Neuronal stem cell (in vitro differentiated cells): Measurements from ENCODE around the gene VEPH1.

ENCODE experiments used
- DNase-seq: peaks from one replicate; pipeline ENCODE4 v3.0.0-alpha.2; 2013; ENCODE audit warnings: low spot score
- H2AFZ ChIP-seq: one replicate; pipeline ENCODE4 v1.6.1; 2013; ENCODE audit warnings: mild to moderate bottlenecking, low read length, inconsistent platforms
- H2AK5ac ChIP-seq: 2 replicates; pipeline ENCODE4 v1.6.1; 2013; ENCODE audit warnings: low read depth, mild to moderate bottlenecking, inconsistent platforms, low read length, moderate library complexity, mixed read lengths
- H2BK120ac ChIP-seq: 2 replicates; pipeline ENCODE4 v1.6.1; 2013; ENCODE audit warnings: low read depth, mild to moderate bottlenecking, inconsistent platforms, low read length, moderate library complexity, mixed read lengths
- H2BK12ac ChIP-seq: one replicate; pipeline ENCODE4 v1.6.1; 2013; ENCODE audit warnings: low read length, inconsistent platforms
- H2BK15ac ChIP-seq: 2 replicates; pipeline ENCODE4 v1.6.1; 2013; ENCODE audit warnings: mild to moderate bottlenecking, low read length, inconsistent platforms, mixed read lengths
- H2BK5ac ChIP-seq: one replicate; pipeline ENCODE4 v1.6.1; 2013; ENCODE audit warnings: inconsistent platforms, mild to moderate bottlenecking, low read length, moderate library complexity
- H3K14ac ChIP-seq: one replicate; pipeline ENCODE4 v1.6.1; 2013; ENCODE audit warnings: low read length, inconsistent platforms
- H3K18ac ChIP-seq: 2 replicates; pipeline ENCODE4 v1.6.1; 2013; ENCODE audit warnings: low read length, inconsistent platforms
- H3K23ac ChIP-seq: 2 replicates; pipeline ENCODE4 v1.6.1; 2013; ENCODE audit warnings: low read depth, mild to moderate bottlenecking, mixed read lengths, low read length, inconsistent platforms; ENCODE audit not compliant: poor library complexity
- H3K27ac ChIP-seq: replicated peaks from 3 replicates; pipeline ENCODE4 v1.5.1; 2013; ENCODE audit warnings: low read length, inconsistent platforms
- H3K27me3 ChIP-seq, 3 experiments: 2 replicates each; pipeline ENCODE4 v1.6.1; 2013; ENCODE audit warnings: low read length in 3 of 3, mild to moderate bottlenecking in 2 of 3, inconsistent platforms in 1 of 3, low read depth in 1 of 3, mixed read lengths in 1 of 3, moderate library complexity in 1 of 3; ENCODE audit not compliant: control insufficient read depth in 3 of 3, insufficient read depth in 3 of 3
- H3K36me3 ChIP-seq, 2 donors: replicated peaks in 1 of 2; 2 replicates each; pipeline ENCODE4 v1.6.1; 2013; ENCODE audit warnings: low read length in 2 of 2; ENCODE audit not compliant: control insufficient read depth in 2 of 2, insufficient read depth in 2 of 2
- H3K4ac ChIP-seq: 2 replicates; pipeline ENCODE4 v1.6.1; 2013; ENCODE audit warnings: inconsistent platforms, mild to moderate bottlenecking, low read length, moderate library complexity
- H3K4me1 ChIP-seq, 2 donors: 1 replicate in 1 of 2; 2 replicates in 1 of 2; pipeline ENCODE4 v1.6.1; 2013; ENCODE audit warnings: low read length in 2 of 2, low read depth in 1 of 2; ENCODE audit not compliant: control insufficient read depth in 2 of 2, insufficient read depth in 1 of 2
- H3K4me2 ChIP-seq: one replicate; pipeline ENCODE4 v1.6.1; 2013; ENCODE audit warnings: mild to moderate bottlenecking, low read length, inconsistent platforms; ENCODE audit not compliant: insufficient read depth, poor library complexity, severe bottlenecking
- H3K4me3 ChIP-seq, 2 donors: 2 replicates each; pipeline ENCODE4 v1.5.1; 2013; ENCODE audit warnings: low read length in 2 of 2, mild to moderate bottlenecking in 2 of 2, inconsistent platforms in 1 of 2, moderate library complexity in 1 of 2
- H3K79me1 ChIP-seq: one replicate; pipeline ENCODE4 v1.6.1; 2013; ENCODE audit warnings: low read depth, mild to moderate bottlenecking, inconsistent platforms, low read length, moderate library complexity
- H3K9ac ChIP-seq: one replicate; pipeline ENCODE4 v1.6.1; 2013; ENCODE audit warnings: mild to moderate bottlenecking, low read depth, low read length, inconsistent platforms; ENCODE audit not compliant: poor library complexity
- H3K9me3 ChIP-seq, 2 donors: replicated peaks in 1 of 2; 2 replicates each; pipeline versions ENCODE3 to v1.6.1; 2013; ENCODE audit warnings: low read length in 2 of 2, mild to moderate bottlenecking in 2 of 2, inconsistent platforms in 1 of 2, low read depth in 1 of 2, mixed read lengths in 1 of 2, moderate library complexity in 1 of 2; ENCODE audit not compliant: control insufficient read depth in 2 of 2, insufficient read depth in 1 of 2
- H4K8ac ChIP-seq: one replicate; pipeline ENCODE4 v1.6.1; 2013; ENCODE audit warnings: low read depth, mild to moderate bottlenecking, inconsistent platforms, low read length, moderate library complexity
- H4K91ac ChIP-seq: one replicate; pipeline ENCODE4 v1.6.1; 2013; ENCODE audit warnings: low read length, low read depth, mild to moderate bottlenecking, inconsistent platforms; ENCODE audit not compliant: poor library complexity
- WGBS, 2 donors: extraction: QIAGEN DNeasy Blood & Tissue Kit; methylation state at CpG; one replicate each; pipeline ENCODE4 v1.1.7; 2013; ENCODE audit warnings: missing lambda C conversion rate in 2 of 2, mixed read lengths in 1 of 2; ENCODE audit not compliant: insufficient read length in 2 of 2, insufficient replicate concordance in 1 of 2; ENCODE audit errors: extremely low coverage in 2 of 2; 5-methylcytosine and 5-hydroxymethylcytosine counted together

The VEPH1 gene

GRCh38 chr3:157508461-157508860 is 5.2 kb upstream of the VEPH1 start:
- Histone ChIP-seq H3K9ac (no peak overlapping the region), H3K4me2 (no peak overlapping the region), H2BK5ac (no peak overlapping the region), H3K23ac (no peak overlapping the region), H2BK15ac (no peak overlapping the region), H4K91ac (no peak overlapping the region), H3K4me1 (peaks cover 2 to 5% of the 10 kb centered on the region in 2 donors), H3K36me3 (no peaks in the 10 kb centered on the region), H2BK12ac (no peak overlapping the region), H2BK120ac (no peak overlapping the region), H3K4ac (no peak overlapping the region), H3K9me3 (peaks cover 0 to 2% of the 10 kb centered on the region in 2 donors), H3K18ac (no peak overlapping the region), H3K4me3 (no peak overlapping the region), H3K79me1 (no peaks in the 10 kb centered on the region), H2AFZ (no peak overlapping the region), H3K14ac (no peak overlapping the region), H2AK5ac (no peak overlapping the region), H3K27me3 (no peaks in the 10 kb centered on the region), H4K8ac (no peak overlapping the region), H3K27ac (no peak overlapping the region)
- DNase-seq: no peak
- no CpG with 5 or more reads among the region's 1 CpG for WGBS, 2 donors

GRCh38 chr3:157501863-157502262 is 1.4 kb downstream of the VEPH1 start:
- Histone ChIP-seq H2BK15ac (no peak overlapping the region), H3K4me2 (no peak overlapping the region), H3K27ac (no peak overlapping the region), H2BK12ac (no peak overlapping the region), H3K4me1 (peaks cover 17 to 23% of the 10 kb centered on the region in 2 donors), H4K8ac (no peak overlapping the region), H3K14ac (no peak overlapping the region), H3K23ac (no peak overlapping the region), H3K4me3 (peak overlapping the region in 1 of 2 donors; percentile 45), H2AFZ (peak overlapping the region; percentile 27), H3K27me3 (no peaks in the 10 kb centered on the region), H3K18ac (no peak overlapping the region), H2AK5ac (no peak overlapping the region), H3K9ac (no peak overlapping the region), H2BK5ac (no peak overlapping the region), H3K79me1 (no peaks in the 10 kb centered on the region), H3K9me3 (peaks cover 0 to 2% of the 10 kb centered on the region in 2 donors), H3K4ac (no peak overlapping the region), H2BK120ac (no peak overlapping the region), H3K36me3 (no peaks in the 10 kb centered on the region), H4K91ac (no peak overlapping the region)
- no CpG with 5 or more reads among the region's 4 CpGs for WGBS, 2 donors
- peak; percentile 67 for DNase-seq

- no peak overlapping the region for H3K4me3 ChIP-seq
- no peak for DNase-seq
- H2BK15ac ChIP-seq: no peak overlapping the region
- no peak overlapping the region for H3K4me2 ChIP-seq
- H3K27ac ChIP-seq: no peak overlapping the region
- no peaks in the 10 kb centered on the region for H3K27me3 ChIP-seq
- no peak overlapping the region for H2AFZ ChIP-seq
- H3K36me3 ChIP-seq: peaks cover 0 to under 1% of the 10 kb centered on the region in 2 donors
- H2BK120ac ChIP-seq: no peak overlapping the region
- no peak overlapping the region for H3K9ac ChIP-seq
- no peaks in the 10 kb centered on the region for H3K9me3 ChIP-seq
- WGBS, 2 donors: no CpG with 5 or more reads among the region's 4 CpGs
- H2AK5ac ChIP-seq: no peak overlapping the region
- no peak overlapping the region for H3K4ac ChIP-seq
- H3K79me1 ChIP-seq: no peaks in the 10 kb centered on the region
- H3K18ac ChIP-seq: no peak overlapping the region
- no peak overlapping the region for H3K14ac ChIP-seq
- no peak overlapping the region for H4K8ac ChIP-seq
- H2BK12ac ChIP-seq: no peak overlapping the region
- H3K4me1 ChIP-seq: peaks cover 17 to 30% of the 10 kb centered on the region in 2 donors
- no peak overlapping the region for H4K91ac ChIP-seq
- H3K23ac ChIP-seq: no peak overlapping the region
- H2BK5ac ChIP-seq: no peak overlapping the region
These were observed 3.0 kb downstream of the VEPH1 start for GRCh38 chr3:157500232-157500631.

GRCh38 chr3:157499342-157499963 is 3.8 kb downstream of the VEPH1 start:
- Histone ChIP-seq H3K18ac (peak overlapping the region; percentile 81), H3K79me1 (no peaks in the 10 kb centered on the region), H4K91ac (no peak overlapping the region), H4K8ac (no peak overlapping the region), H3K14ac (no peak overlapping the region), H2AFZ (peak overlapping the region; percentile 55), H2BK12ac (no peak overlapping the region), H3K27me3 (no peaks in the 10 kb centered on the region), H3K4me3 (peak overlapping the region in 1 of 2 donors; percentile 7), H3K4me1 (peaks cover 17 to 30% of the 10 kb centered on the region in 2 donors), H3K36me3 (peaks cover 0 to 8% of the 10 kb centered on the region in 2 donors), H3K27ac (peak overlapping the region; percentile 26), H3K9me3 (no peaks in the 10 kb centered on the region), H3K9ac (no peak overlapping the region), H2BK5ac (no peak overlapping the region), H3K4me2 (peak overlapping the region; percentile 51), H3K23ac (no peak overlapping the region), H2BK15ac (no peak overlapping the region), H3K4ac (no peak overlapping the region), H2BK120ac (no peak overlapping the region), H2AK5ac (no peak overlapping the region)
- no CpG with 5 or more reads among the region's 24 CpGs for whole genome bisulfite sequencing, 2 donors
- peak; percentile 48 for DNase-seq
